Adrenal gland (tissue), 12 donors: ENCODE measurements around the gene COL20A1. TPM values are rescaled to one million over a fixed set of nuclear protein-coding genes. Genes with fewer than 3 reads are reported as not detected.

Experiments
- DNase-seq, 7 donors: peaks; one replicate each; pipeline ENCODE4 v3.0.0-alpha.2; 2019 to 2020
- H3K27ac ChIP-seq, 5 donors: fragments of 200-600 bp; sonication (generic) in 4 of 5; 1 replicate in 3 of 5; 2 replicates in 2 of 5; pipeline versions ENCODE4 v1.5.1 to v1.8.0; 2016 to 2020; ENCODE audit warnings: mild to moderate bottlenecking in 1 of 5
- H3K27me3 ChIP-seq: fragments of 200-600 bp; 2 replicates; pipeline ENCODE4 v1.8.0; 2021
- H3K36me3 ChIP-seq, 2 donors: fragments of 200-600 bp; replicated peaks in 1 of 2; 1 replicate in 1 of 2; 2 replicates in 1 of 2; pipeline versions ENCODE4 v1.5.1 to v1.8.0; 2018 to 2022
- H3K4me1 ChIP-seq, 2 donors: fragments of 200-600 bp; replicated peaks in 1 of 2; 1 replicate in 1 of 2; 2 replicates in 1 of 2; pipeline versions ENCODE4 v1.5.1 to v1.8.0; 2018 to 2021
- H3K4me3 ChIP-seq, 4 donors: fragments of 200-600 bp; sonication (generic) in 3 of 4; one replicate each; pipeline ENCODE4 v1.5.1; 2016 to 2018
- H3K9me3 ChIP-seq, 3 donors: fragments of 200-600 bp; sonication (generic) in 1 of 3; replicated peaks in 1 of 3; 1 replicate in 2 of 3; 2 replicates in 1 of 3; pipeline versions ENCODE4 v1.5.1 to v1.8.0; 2016 to 2021
- CTCF ChIP-seq, 6 experiments: fragments of 450-650 bp in 4 of 6; fragments of 200-600 bp in 2 of 6; sonication (generic) in 1 of 6; IDR thresholded peaks; 1 replicate in 5 of 6; 2 replicates in 1 of 6; pipeline versions ENCODE4 v1.5.1 to v1.8.0; 2016 to 2021; ENCODE audit warnings: antibody characterized with exemption in 6 of 6, mild to moderate bottlenecking in 2 of 6, moderate library complexity in 1 of 6
- POLR2A ChIP-seq, 2 donors: fragments of 450-650 bp; IDR thresholded peaks; one replicate each; pipeline ENCODE4 v1.6.1; 2017; ENCODE audit warnings: antibody characterized with exemption in 2 of 2, mild to moderate bottlenecking in 2 of 2, moderate library complexity in 1 of 2
- WGBS, 4 donors: extraction: QIAGEN DNeasy Blood & Tissue Kit in 2 of 4; methylation state at CpG; one replicate each; pipeline versions ENCODE4 v1.1.5 to v1.1.7; 2013 to 2017; 5-methylcytosine and 5-hydroxymethylcytosine counted together
- intact Hi-C, 2 donors: fragments of 100-400 bp; cut with DNase I; formaldehyde crosslinking; loops; one replicate each; pipeline versions ENCODE4 v1.14.1 to v1.15.0; 2022 to 2023
- polyA plus RNA-seq, 3 donors: library from polyadenylated mRNA; stranded (reverse); fragments of 200-250 nt in 2 of 3; fragments of 350-450 nt in 1 of 3; fragmentation: Illumina TruSeq in 1 of 3; extraction: RNeasy Lipid Tissue Mini Kit (QIAGEN cat#74804) in 1 of 3; gene quantifications; one replicate each; pipeline ENCODE4 v1.2.3, GENCODE V29; 2013 to 2014
- total RNA-seq, 9 donors: library from RNA; depleted of rRNA in 4 of 9; stranded (reverse); fragments of >200 nt in 4 of 9; fragments of 120-200 nt in 1 of 9; fragmentation: NEBNext Ultra II Directional in 1 of 9; extraction: Animal tissue kit (Norgen Biotek cat#: 25700) in 1 of 9; gene quantifications; one replicate each; pipeline versions ENCODE4 v1.1.0 to v1.2.4, GENCODE V29; 2013 to 2023
- donor health status: healthy with polysubstance abuse.
- donor health status: Bipolar disorder and iron deficiency.
- donor health status: DM: yes; HTN: yes; CAD: no.
- donor health status: DM: no; HTN: no; CAD: no.
- donor health status: DM: no; HTN: no; CAD: no.
- donor health status: DM: yes; HTN: yes; CAD: no.

COL20A1 gene
- total and polyA plus RNA-seq, 12 donors = 0.09 to 0.97 (median 0.26) TPM; not detected in 6

- Histone ChIP-seq H3K4me1 (no peaks in the 10 kb centered on the region), H3K27ac (no peak overlapping the region), H3K9me3 (no peaks in the 10 kb centered on the region), H3K4me3 (no peak overlapping the region), H3K27me3 (peaks cover 26% of the 10 kb centered on the region), H3K36me3 (no peaks in the 10 kb centered on the region)
- 76 to 89% (median 82%) methylated on average over 3 to 26 of the region's 26 CpGs for WGBS, 4 donors
- TF ChIP-seq CTCF (IDR thresholded peaks at IDR 0.05) (no peak), POLR2A (IDR thresholded peaks at IDR 0.05) (no peak)
- DNase-seq = no peak
- intact Hi-C loops = no loop called here
Observed at GRCh38 chr20:63357921-63358905, 65.2 kb downstream of the COL20A1 start.

- DNase-seq = no peak
- no peak for TF ChIP-seq CTCF (IDR thresholded peaks at IDR 0.05)
- TF ChIP-seq POLR2A (IDR thresholded peaks at IDR 0.05) = no peak
- intact Hi-C loops = no loop called here
- Histone ChIP-seq H3K27me3 (peaks cover 36% of the 10 kb centered on the region), H3K36me3 (no peaks in the 10 kb centered on the region), H3K27ac (no peak overlapping the region), H3K9me3 (no peaks in the 10 kb centered on the region), H3K4me3 (no peak overlapping the region), H3K4me1 (no peaks in the 10 kb centered on the region)
- 84 to 87% (median 87%) methylated on average over 10 to 42 of the region's 42 CpGs for WGBS, 4 donors
Observed at GRCh38 chr20:63359164-63359934, 66.4 kb downstream of the COL20A1 start.

- Histone ChIP-seq H3K27me3 (peaks cover 36% of the 10 kb centered on the region), H3K4me3 (no peak overlapping the region), H3K27ac (no peak overlapping the region), H3K4me1 (no peaks in the 10 kb centered on the region), H3K36me3 (no peaks in the 10 kb centered on the region), H3K9me3 (no peaks in the 10 kb centered on the region)
- WGBS, 4 donors = 28 to 50% (median 39%) methylated on average over 9 to 38 of the region's 38 CpGs
- TF ChIP-seq CTCF (IDR thresholded peaks at IDR 0.05) = no peak
- TF ChIP-seq POLR2A (IDR thresholded peaks at IDR 0.05) = no peak
- intact Hi-C loops = no loop called here
- no peak for DNase-seq
Observed at GRCh38 chr20:63359937-63360849, 67.2 kb downstream of the COL20A1 start.
